GM12801 (cell line): ENCODE results near the gene TTLL7.

ENCODE experiments used
- CTCF ChIP-seq: IDR thresholded peaks from one replicate; pipeline ENCODE4 v1.5.1; 2011; ENCODE audit warnings: control low read depth; ENCODE audit not compliant: insufficient read length; ENCODE audit errors: extremely low read depth

TTLL7 gene

GRCh38 chr1:83967336-83967735, 31.6 kb downstream of the TTLL7 start:
- no peak for TF ChIP-seq CTCF

GRCh38 chr1:83964153-83964552, 34.8 kb downstream of the TTLL7 start:
- no peak for TF ChIP-seq CTCF

GRCh38 chr1:83961571-83962295, 37.2 kb downstream of the TTLL7 start:
- no peak for TF ChIP-seq CTCF

- no peak for TF ChIP-seq CTCF
Measured at GRCh38 chr1:83960669-83961277, 38.2 kb downstream of the TTLL7 start.

- TF ChIP-seq CTCF: no peak
Measured at GRCh38 chr1:83959824-83960498, 39.0 kb downstream of the TTLL7 start.

GRCh38 chr1:83958704-83959103, 40.2 kb downstream of the TTLL7 start:
- no peak for TF ChIP-seq CTCF

- TF ChIP-seq CTCF: no peak
Measured at GRCh38 chr1:83954166-83954823, 44.6 kb downstream of the TTLL7 start.
